Activated CD8-positive, alpha-beta T cell treated with anti-CD3 and anti-CD28 coated beads for 36 hours (primary cell): ENCODE results near the gene GLRX2. TPM values are rescaled to one million over a fixed set of nuclear protein-coding genes. Genes with fewer than 3 reads are reported as not detected.

Source experiments
- ATAC-seq: fragments of 200-7000 bp; cut with Tn5 transposase; one replicate; pipeline ENCODE4 v1.10.0; 2021; ENCODE audit warnings: mild to moderate bottlenecking, moderate library complexity
- CTCF ChIA-PET: fragments of 350-600 bp; sonication (Branson Sonifier 250); formaldehyde crosslinking; loops from one replicate; lab custom pipeline; 2021; ENCODE audit warnings: antibody characterized with exemption; lab: Charles Lee
- POLR2A ChIA-PET: fragments of 350-600 bp; sonication (Branson Sonifier 250); formaldehyde crosslinking; loops from one replicate; lab custom pipeline; 2021; ENCODE audit warnings: antibody characterized with exemption; lab: Charles Lee
- DNase-seq: peaks from one replicate; pipeline ENCODE4 v3.0.0-alpha.2; 2020
- H3K27ac Mint-ChIP-seq: one replicate; pipeline ENCODE4 v1.8.0; 2021; ENCODE audit warnings: mild to moderate bottlenecking, mixed read lengths
- H3K27me3 Mint-ChIP-seq: one replicate; pipeline ENCODE4 v1.8.0; 2021; ENCODE audit warnings: mixed read lengths
- H3K36me3 Mint-ChIP-seq: one replicate; pipeline ENCODE4 v1.8.0; 2021; ENCODE audit warnings: low read depth, mixed read lengths
- H3K4me1 Mint-ChIP-seq: one replicate; pipeline ENCODE4 v1.8.0; 2021; ENCODE audit warnings: low read depth, mixed read lengths
- H3K4me3 Mint-ChIP-seq: one replicate; pipeline ENCODE4 v1.8.0; 2021; ENCODE audit warnings: mild to moderate bottlenecking, moderate library complexity, mixed read lengths
- H3K9me3 Mint-ChIP-seq: one replicate; pipeline ENCODE4 v1.8.0; 2021; ENCODE audit warnings: mixed read lengths
- CTCF ChIP-seq: fragments of 200-600 bp; IDR thresholded peaks from one replicate; pipeline ENCODE4 v1.8.0; 2022; ENCODE audit warnings: antibody characterized with exemption, mild to moderate bottlenecking
- intact Hi-C: fragments of 100-400 bp; cut with micrococcal nuclease; formaldehyde crosslinking; loops from one replicate; pipeline ENCODE4 v1.10.0; 2022
- total RNA-seq, 2 experiments: library from RNA; stranded (reverse); gene quantifications; one replicate each; pipeline ENCODE4 v1.2.3, GENCODE V29; 2021

GLRX2 gene
- total RNA-seq, 2 experiments from 2014 or later = 24.3 to 29.5 TPM

GRCh38 chr1:193070942-193071341, 34.3 kb downstream of the GLRX2 start:
- H3K27ac Mint-ChIP-seq = peak overlapping the region; percentile 48
- CTCF ChIA-PET = interaction anchor here (0.8 to 2.5 kb wide), 3 partner anchors 12 to 52 kb away, joined by 3 to 10 read pairs (median 6); partner anchors contain the start of genes CDC73, RO60 and UCHL5
- no peak overlapping the region for H3K4me3 Mint-ChIP-seq
- POLR2A ChIA-PET = interaction anchor here (0.6 to 1.4 kb wide), 3 partner anchors 10 to 552 kb away, joined by 3 to 4 read pairs (median 3); no protein-coding TSS in a partner anchor
- H3K4me1 Mint-ChIP-seq = peaks cover 39% of the 10 kb centered on the region
- intact Hi-C loops = no loop called here
- DNase-seq (peak; percentile 20), ATAC-seq (peak; percentile 68)
- no peaks in the 10 kb centered on the region for H3K27me3 Mint-ChIP-seq
- no peak for TF ChIP-seq CTCF
- H3K9me3 Mint-ChIP-seq = no peaks in the 10 kb centered on the region
- H3K36me3 Mint-ChIP-seq = peaks cover 22% of the 10 kb centered on the region

- POLR2A ChIA-PET = interaction anchor here (0.6 to 1.4 kb wide), 3 partner anchors 10 to 520 kb away, joined by 3 to 4 read pairs (median 4); partner anchors contain the start of genes RO60 and UCHL5
- Mint-ChIP-seq H3K4me3 (peak overlapping the region; percentile 9), H3K27ac (peak overlapping the region; percentile 84), H3K9me3 (no peaks in the 10 kb centered on the region), H3K27me3 (no peaks in the 10 kb centered on the region), H3K4me1 (peaks cover 40% of the 10 kb centered on the region), H3K36me3 (peaks cover 22% of the 10 kb centered on the region)
- DNase-seq = no peak
- intact Hi-C loops = no loop called here
- TF ChIP-seq CTCF = no peak
- peak; percentile 23 for ATAC-seq
- CTCF ChIA-PET = interaction anchor here (1.1 to 2.5 kb wide), 3 partner anchors 12 to 52 kb away, joined by 3 to 10 read pairs (median 6); partner anchors contain the start of genes CDC73, RO60 and UCHL5
Observed at GRCh38 chr1:193070386-193070753, 34.8 kb downstream of the GLRX2 start.

- ChIA-PET CTCF (interaction anchor here (1.1 to 2.5 kb wide), 3 partner anchors 11 to 53 kb away, joined by 3 to 10 read pairs (median 6); partner anchors contain the start of genes CDC73, RO60 and UCHL5), POLR2A (interaction anchor here (1.1 kb wide), 1 partner anchor 11 kb away, joined by 4 read pairs; the partner anchor contains the start of genes RO60 and UCHL5)
- peaks cover 22% of the 10 kb centered on the region for H3K36me3 Mint-ChIP-seq
- DNase-seq (no peak), ATAC-seq (peak; percentile 40)
- H3K4me3 Mint-ChIP-seq = no peak overlapping the region
- peaks cover 44% of the 10 kb centered on the region for H3K4me1 Mint-ChIP-seq
- TF ChIP-seq CTCF = peak; percentile 36
- peak overlapping the region; percentile 84 for H3K27ac Mint-ChIP-seq
- intact Hi-C loops = no loop called here
- no peaks in the 10 kb centered on the region for H3K27me3 Mint-ChIP-seq
- no peaks in the 10 kb centered on the region for H3K9me3 Mint-ChIP-seq
Observed at GRCh38 chr1:193069748-193070385, 35.3 kb downstream of the GLRX2 start.

GRCh38 chr1:193068013-193068412, 37.2 kb downstream of the GLRX2 start:
- POLR2A ChIA-PET = no interaction called here
- H3K9me3 Mint-ChIP-seq = no peaks in the 10 kb centered on the region
- intact Hi-C loops = no loop called here
- TF ChIP-seq CTCF = no peak
- H3K36me3 Mint-ChIP-seq = peaks cover 20% of the 10 kb centered on the region
- ATAC-seq (no peak), DNase-seq (no peak)
- H3K27ac Mint-ChIP-seq = peak overlapping the region; percentile 76
- H3K4me3 Mint-ChIP-seq = no peak overlapping the region
- peaks cover 59% of the 10 kb centered on the region for H3K4me1 Mint-ChIP-seq
- H3K27me3 Mint-ChIP-seq = no peaks in the 10 kb centered on the region
- CTCF ChIA-PET = no interaction called here

- peaks cover 24% of the 10 kb centered on the region for H3K36me3 Mint-ChIP-seq
- ATAC-seq (no peak), DNase-seq (no peak)
- intact Hi-C loops = no loop called here
- no peak for TF ChIP-seq CTCF
- H3K27me3 Mint-ChIP-seq = no peaks in the 10 kb centered on the region
- H3K27ac Mint-ChIP-seq = peak overlapping the region; percentile 47
- no peak overlapping the region for H3K4me3 Mint-ChIP-seq
- POLR2A ChIA-PET = no interaction called here
- CTCF ChIA-PET = no interaction called here
- H3K9me3 Mint-ChIP-seq = no peaks in the 10 kb centered on the region
- H3K4me1 Mint-ChIP-seq = peaks cover 65% of the 10 kb centered on the region
Observed at GRCh38 chr1:193066606-193067005, 38.6 kb downstream of the GLRX2 start.
